Neural crest cell (in vitro differentiated cells): Measurements from ENCODE around the gene PGAM4. TPM values are rescaled to one million over a fixed set of nuclear protein-coding genes. Genes with fewer than 3 reads are reported as not detected.

Source experiments
- DNase-seq: peaks from one replicate; pipeline ENCODE4 v3.0.0; 2021; ENCODE audit warnings: low read depth, mixed read lengths, low spot score
- H3K27ac Mint-ChIP-seq: one replicate; pipeline ENCODE4 v1.8.0; 2021; ENCODE audit warnings: mild to moderate bottlenecking, mixed read lengths; ENCODE audit not compliant: unreplicated experiment
- H3K27me3 Mint-ChIP-seq: 2 replicates; pipeline ENCODE4 v1.8.0; 2021; ENCODE audit warnings: low read depth, mild to moderate bottlenecking, mixed read lengths
- H3K36me3 Mint-ChIP-seq: 2 replicates; pipeline ENCODE4 v1.8.0; 2021; ENCODE audit warnings: low read depth, mild to moderate bottlenecking, mixed read lengths
- H3K4me1 Mint-ChIP-seq: 2 replicates; pipeline ENCODE4 v1.8.0; 2021; ENCODE audit warnings: mixed read lengths
- H3K4me3 Mint-ChIP-seq: one replicate; pipeline ENCODE4 v1.8.0; 2021; ENCODE audit warnings: mild to moderate bottlenecking, mixed read lengths
- H3K9me3 Mint-ChIP-seq: 2 replicates; pipeline ENCODE4 v1.8.0; 2021; ENCODE audit warnings: mixed read lengths
- long read RNA-seq: library from polyadenylated mRNA; unstranded; transcript quantifications from one replicate; pipeline ENCODE4 v2.0.0, GENCODE V29; 2020
- total RNA-seq: library from RNA; stranded (reverse); gene quantifications from 2 replicates; pipeline ENCODE4 v1.2.1, GENCODE V29; 2021
- TF ChIP-seq, protein P1 (sequence below): fragments of 200-600 bp; sonication (generic); conservative IDR thresholded peaks from 2 replicates; pipeline ENCODE4 v1.5.0; 2021; ENCODE audit warnings: antibody characterized with exemption, mild to moderate bottlenecking

Gene PGAM4
- not detected in 2 replicates for total RNA-seq
- long read RNA-seq: 0 reads

DNA sequence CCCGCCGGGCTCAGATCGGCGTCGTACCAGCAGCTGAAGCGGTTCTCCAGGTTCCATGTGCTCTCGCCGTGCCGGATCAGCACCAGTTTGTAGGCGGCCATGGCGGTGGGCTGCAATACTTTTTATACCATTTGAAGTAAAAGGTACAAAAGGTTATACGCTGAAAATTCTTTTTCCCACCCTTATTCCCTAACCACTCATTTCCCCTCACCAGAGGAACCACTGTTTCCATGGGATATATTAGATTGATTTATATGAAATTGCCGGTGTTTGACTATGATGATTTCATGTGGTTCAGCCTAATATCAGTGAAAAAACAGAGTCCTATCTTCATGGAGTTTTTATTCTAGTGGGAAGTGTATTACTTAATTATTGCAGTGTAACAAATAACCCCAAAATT lies at the start of gene PGAM4:
PGAM4 (minus strand) TSS at position 101 of the 400 bp plus-strand sequence; CDS start at position 101, 0 bp downstream.
- Mint-ChIP-seq H3K4me3 (no peak within 1 kb of the TSS), H3K27ac (no peak within 1 kb of the TSS), H3K9me3 (peaks cover 10% of the 10 kb centered on the region), H3K36me3 (peaks cover 6% of the 10 kb centered on the region), H3K27me3 (no peaks in the 10 kb centered on the region), H3K4me1 (no peaks in the 10 kb centered on the region)
- no peak for DNase-seq
- TF ChIP-seq, protein P1, sequence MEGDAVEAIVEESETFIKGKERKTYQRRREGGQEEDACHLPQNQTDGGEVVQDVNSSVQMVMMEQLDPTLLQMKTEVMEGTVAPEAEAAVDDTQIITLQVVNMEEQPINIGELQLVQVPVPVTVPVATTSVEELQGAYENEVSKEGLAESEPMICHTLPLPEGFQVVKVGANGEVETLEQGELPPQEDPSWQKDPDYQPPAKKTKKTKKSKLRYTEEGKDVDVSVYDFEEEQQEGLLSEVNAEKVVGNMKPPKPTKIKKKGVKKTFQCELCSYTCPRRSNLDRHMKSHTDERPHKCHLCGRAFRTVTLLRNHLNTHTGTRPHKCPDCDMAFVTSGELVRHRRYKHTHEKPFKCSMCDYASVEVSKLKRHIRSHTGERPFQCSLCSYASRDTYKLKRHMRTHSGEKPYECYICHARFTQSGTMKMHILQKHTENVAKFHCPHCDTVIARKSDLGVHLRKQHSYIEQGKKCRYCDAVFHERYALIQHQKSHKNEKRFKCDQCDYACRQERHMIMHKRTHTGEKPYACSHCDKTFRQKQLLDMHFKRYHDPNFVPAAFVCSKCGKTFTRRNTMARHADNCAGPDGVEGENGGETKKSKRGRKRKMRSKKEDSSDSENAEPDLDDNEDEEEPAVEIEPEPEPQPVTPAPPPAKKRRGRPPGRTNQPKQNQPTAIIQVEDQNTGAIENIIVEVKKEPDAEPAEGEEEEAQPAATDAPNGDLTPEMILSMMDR: no peak

DNA sequence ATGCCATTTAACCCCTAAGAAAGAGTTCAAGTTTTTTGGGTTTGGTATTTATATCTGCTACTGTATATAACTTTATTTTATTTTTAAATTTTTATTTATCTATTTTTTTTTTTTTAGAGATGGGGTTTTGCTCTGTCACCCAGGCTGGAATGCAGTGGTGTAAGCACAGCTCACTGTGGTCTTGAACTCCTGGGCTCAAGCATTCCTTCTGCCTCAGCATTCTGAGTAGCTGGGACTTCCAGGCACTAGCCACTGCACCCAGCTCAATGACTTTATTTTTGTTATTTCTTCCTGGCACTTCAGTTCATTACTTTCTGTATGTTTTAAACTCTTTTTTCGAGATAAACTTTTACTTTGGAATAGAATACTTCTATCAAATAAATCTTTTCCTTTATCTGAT lies 42.4 kb upstream of the PGAM4 start:
- H3K27me3 Mint-ChIP-seq: no peaks in the 10 kb centered on the region
- no peak for DNase-seq
- no peak overlapping the region for H3K4me3 Mint-ChIP-seq
- no peaks in the 10 kb centered on the region for H3K4me1 Mint-ChIP-seq
- no peak overlapping the region for H3K27ac Mint-ChIP-seq
- TF ChIP-seq, protein P1: no peak
- H3K9me3 Mint-ChIP-seq: peaks cover 2% of the 10 kb centered on the region
- H3K36me3 Mint-ChIP-seq: peaks cover 3% of the 10 kb centered on the region

DNA sequence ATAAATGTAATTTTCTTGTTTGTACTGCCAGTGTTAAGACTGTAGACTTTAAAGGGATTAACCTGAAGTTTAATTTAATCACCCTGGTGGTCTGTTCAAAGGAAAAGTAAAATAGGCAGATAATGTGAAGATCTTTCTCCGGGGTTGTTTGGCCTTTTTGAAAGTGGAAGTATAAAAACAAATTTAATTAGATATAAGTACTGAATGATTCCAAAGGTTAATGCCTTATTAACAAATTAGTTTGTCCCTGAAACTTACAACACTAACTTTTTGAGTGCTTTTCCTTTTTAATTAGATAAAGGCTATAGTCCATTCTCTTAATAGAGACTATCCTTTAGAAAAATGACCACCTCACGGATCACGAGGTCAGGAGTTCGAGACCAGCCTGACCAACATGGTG lies 10.4 kb upstream of the PGAM4 start:
- Mint-ChIP-seq H3K4me3 (no peak overlapping the region), H3K36me3 (no peaks in the 10 kb centered on the region), H3K4me1 (no peaks in the 10 kb centered on the region), H3K9me3 (peaks cover 2% of the 10 kb centered on the region), H3K27ac (no peak overlapping the region), H3K27me3 (no peaks in the 10 kb centered on the region)
- no peak for DNase-seq
- TF ChIP-seq, protein P1: no peak

DNA sequence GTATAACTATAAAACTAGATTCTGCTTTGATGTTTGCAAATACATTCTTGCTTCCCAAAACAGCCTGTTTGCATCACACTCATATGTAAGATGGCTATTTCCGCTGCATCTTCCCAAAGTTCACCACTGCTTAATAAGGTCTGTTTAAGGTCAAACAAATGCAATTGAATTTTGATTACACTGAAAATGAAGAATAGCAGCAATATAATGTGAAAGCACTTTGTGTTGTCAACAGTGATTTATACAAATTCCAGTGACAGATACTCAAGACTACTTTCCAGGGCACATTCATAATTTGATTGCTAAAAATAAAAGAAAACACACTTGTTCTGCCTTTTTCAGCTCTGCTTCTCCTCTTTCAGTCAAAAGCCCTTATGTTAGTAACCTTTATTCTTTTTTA lies 8.1 kb upstream of the PGAM4 start:
- H3K36me3 Mint-ChIP-seq: no peaks in the 10 kb centered on the region
- H3K27me3 Mint-ChIP-seq: no peaks in the 10 kb centered on the region
- TF ChIP-seq, protein P1: no peak
- no peak overlapping the region for H3K4me3 Mint-ChIP-seq
- no peaks in the 10 kb centered on the region for H3K4me1 Mint-ChIP-seq
- no peak for DNase-seq
- H3K9me3 Mint-ChIP-seq: peaks cover 2% of the 10 kb centered on the region
- H3K27ac Mint-ChIP-seq: no peak overlapping the region

DNA sequence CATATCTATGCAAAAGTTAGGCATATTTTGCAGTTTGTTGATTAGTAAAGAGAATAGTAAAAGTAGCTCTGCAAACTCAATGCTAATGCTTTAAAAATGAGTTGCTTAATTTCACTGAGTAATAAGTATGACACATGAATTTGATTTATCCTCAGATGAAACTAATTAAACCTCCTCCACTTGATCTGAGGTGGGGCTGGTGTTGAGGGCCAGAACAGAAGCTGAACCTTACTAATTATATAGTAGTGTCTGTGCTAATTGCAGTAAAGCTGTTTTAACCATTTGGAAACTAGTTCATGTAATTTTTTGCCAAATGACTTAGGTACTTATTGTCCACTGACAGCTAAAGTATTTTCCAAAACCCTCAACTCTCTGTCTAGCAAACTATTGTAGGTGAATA lies 7.7 kb upstream of the PGAM4 start:
- TF ChIP-seq, protein P1: no peak
- Mint-ChIP-seq H3K4me3 (no peak overlapping the region), H3K4me1 (no peaks in the 10 kb centered on the region), H3K27ac (no peak overlapping the region), H3K27me3 (no peaks in the 10 kb centered on the region), H3K36me3 (no peaks in the 10 kb centered on the region), H3K9me3 (peaks cover 2% of the 10 kb centered on the region)
- no peak for DNase-seq

DNA sequence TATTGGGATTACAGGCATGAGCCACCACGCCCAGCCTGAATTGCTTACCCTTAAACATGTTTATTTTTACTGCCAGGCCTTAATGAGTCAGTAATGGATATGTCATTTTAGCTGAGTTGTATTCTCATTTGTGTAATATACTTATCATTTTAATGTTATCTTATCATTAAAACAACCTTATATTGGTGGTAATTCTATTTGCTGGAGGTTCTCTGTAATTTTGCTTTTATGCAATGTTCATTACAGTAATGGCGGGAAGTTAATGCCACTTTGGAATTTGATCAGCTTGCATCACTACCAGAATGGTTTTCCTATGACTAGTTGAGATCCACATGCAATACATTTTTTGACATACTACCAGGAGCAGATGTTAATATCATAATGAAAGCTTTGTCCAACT lies 6.3 kb upstream of the PGAM4 start:
- Mint-ChIP-seq H3K27ac (no peak overlapping the region), H3K36me3 (no peaks in the 10 kb centered on the region), H3K9me3 (peaks cover 2% of the 10 kb centered on the region), H3K4me1 (no peaks in the 10 kb centered on the region), H3K27me3 (no peaks in the 10 kb centered on the region), H3K4me3 (no peak overlapping the region)
- no peak for DNase-seq
- TF ChIP-seq, protein P1: no peak
